WERI-Rb-1 (cell line): ENCODE results near the gene MT1A.
"Not testable (repeated sequence)": the region's sequence is repeated elsewhere in the genome, so short reads cannot be mapped to it uniquely, and the experiment has no call there.

Source experiments
- DNase-seq: peaks from one replicate; pipeline ENCODE4 v3.0.0-alpha.2; 2020
- H3K27ac ChIP-seq: fragments of 250-450 bp; sonication (Bioruptor Pico); 2 replicates; pipeline ENCODE4 v1.5.1; 2020; ENCODE audit warnings: mild to moderate bottlenecking, moderate library complexity
- H3K27me3 ChIP-seq: fragments of 250-450 bp; sonication (Bioruptor Pico); 2 replicates; pipeline ENCODE4 v1.5.1; 2021; ENCODE audit warnings: mild to moderate bottlenecking, low read depth, moderate library complexity; ENCODE audit not compliant: insufficient read depth, severe bottlenecking
- H3K36me3 ChIP-seq: fragments of 250-450 bp; sonication (Bioruptor Pico); 2 replicates; pipeline ENCODE4 v1.5.1; 2020; ENCODE audit warnings: mild to moderate bottlenecking, moderate library complexity
- H3K4me3 ChIP-seq: 2 replicates; pipeline ENCODE4 v1.5.1; 2011; ENCODE audit warnings: low read depth, mild to moderate bottlenecking, control low read depth, low read length
- H3K9me3 ChIP-seq: fragments of 250-450 bp; sonication (Bioruptor Pico); 2 replicates; pipeline ENCODE4 v1.5.1; 2021; ENCODE audit warnings: mild to moderate bottlenecking, moderate library complexity; ENCODE audit not compliant: severe bottlenecking
- CTCF ChIP-seq: IDR thresholded peaks from 2 replicates; pipeline ENCODE4 v1.5.1; 2011; ENCODE audit warnings: low read depth, mild to moderate bottlenecking, control low read depth, inconsistent platforms, low read length

MT1A gene

GRCh38 chr16:56667581-56668571, 29.4 kb downstream of the MT1A start, which contains the start of gene MT1G:
Gene MT1G (minus strand): TSS chr16:56668065. CDS start chr16:56667993, 72 bp downstream.
- no peak for DNase-seq
- no peak within 1 kb of the TSS for H3K4me3 ChIP-seq
- no peak for TF ChIP-seq CTCF
- H3K27me3 ChIP-seq: no peaks in the 10 kb centered on the region
- no peaks in the 10 kb centered on the region for H3K36me3 ChIP-seq
- no peaks in the 10 kb centered on the region for H3K9me3 ChIP-seq
- H3K27ac ChIP-seq: no peak within 1 kb of the TSS

- TF ChIP-seq CTCF: no peak
- no peaks in the 10 kb centered on the region for H3K9me3 ChIP-seq
- DNase-seq: no peak
- H3K4me3 ChIP-seq: no peak within 1 kb of the TSS
- no peaks in the 10 kb centered on the region for H3K36me3 ChIP-seq
- H3K27ac ChIP-seq: no peak within 1 kb of the TSS
- H3K27me3 ChIP-seq: no peaks in the 10 kb centered on the region
Observed at GRCh38 chr16:56669005-56669839, 30.8 kb downstream of the MT1A start, which contains the start of gene MT1H. Gene MT1H (plus strand): TSS chr16:56669814. CDS start chr16:56669885, 71 bp downstream.

GRCh38 chr16:56669840-56670619, 31.6 kb downstream of the MT1A start:
- no peaks in the 10 kb centered on the region for H3K27me3 ChIP-seq
- DNase-seq: no peak
- H3K4me3 ChIP-seq: no peak overlapping the region
- no peaks in the 10 kb centered on the region for H3K9me3 ChIP-seq
- no peak overlapping the region for H3K27ac ChIP-seq
- TF ChIP-seq CTCF: no peak
- no peaks in the 10 kb centered on the region for H3K36me3 ChIP-seq

- Histone ChIP-seq H3K27me3 (no peaks in the 10 kb centered on the region), H3K9me3 (no peaks in the 10 kb centered on the region), H3K36me3 (no peaks in the 10 kb centered on the region), H3K4me3 (no peak overlapping the region), H3K27ac (no peak overlapping the region)
- DNase-seq: no peak
- no peak for TF ChIP-seq CTCF
Observed at GRCh38 chr16:56670620-56670934, 32.1 kb downstream of the MT1A start.

- not testable (repeated sequence) for H3K9me3 ChIP-seq, H3K27ac ChIP-seq, DNase-seq, H3K27me3 ChIP-seq, H3K4me3 ChIP-seq, H3K36me3 ChIP-seq
Observed at GRCh38 chr16:56671691-56672090, 33.2 kb downstream of the MT1A start.

GRCh38 chr16:56672171-56672570, 33.7 kb downstream of the MT1A start:
- H3K9me3 ChIP-seq, H3K36me3 ChIP-seq, DNase-seq, H3K27ac ChIP-seq, H3K27me3 ChIP-seq, H3K4me3 ChIP-seq: not testable (repeated sequence)
